Stimulated activated CD8-positive, alpha-beta memory T cell treated with anti-CD3 and anti-CD28 coated beads, Interleukin-7, amount 100 ng/mL, for 4 hours (primary cell): ENCODE results near the gene ZNF768.
A peak's percentile ranks its signal among the peaks of the same experiment; 100 is the strongest.
"Not testable (repeated sequence)": the region's sequence is repeated elsewhere in the genome, so short reads cannot be mapped to it uniquely, and the experiment has no call there.

ENCODE experiments used
- DNase-seq, 2 donors: peaks; one replicate each; pipeline ENCODE4 v3.0.0-alpha.2; 2020; ENCODE audit warnings: low read depth in 2 of 2

The ZNF768 gene

DNA sequence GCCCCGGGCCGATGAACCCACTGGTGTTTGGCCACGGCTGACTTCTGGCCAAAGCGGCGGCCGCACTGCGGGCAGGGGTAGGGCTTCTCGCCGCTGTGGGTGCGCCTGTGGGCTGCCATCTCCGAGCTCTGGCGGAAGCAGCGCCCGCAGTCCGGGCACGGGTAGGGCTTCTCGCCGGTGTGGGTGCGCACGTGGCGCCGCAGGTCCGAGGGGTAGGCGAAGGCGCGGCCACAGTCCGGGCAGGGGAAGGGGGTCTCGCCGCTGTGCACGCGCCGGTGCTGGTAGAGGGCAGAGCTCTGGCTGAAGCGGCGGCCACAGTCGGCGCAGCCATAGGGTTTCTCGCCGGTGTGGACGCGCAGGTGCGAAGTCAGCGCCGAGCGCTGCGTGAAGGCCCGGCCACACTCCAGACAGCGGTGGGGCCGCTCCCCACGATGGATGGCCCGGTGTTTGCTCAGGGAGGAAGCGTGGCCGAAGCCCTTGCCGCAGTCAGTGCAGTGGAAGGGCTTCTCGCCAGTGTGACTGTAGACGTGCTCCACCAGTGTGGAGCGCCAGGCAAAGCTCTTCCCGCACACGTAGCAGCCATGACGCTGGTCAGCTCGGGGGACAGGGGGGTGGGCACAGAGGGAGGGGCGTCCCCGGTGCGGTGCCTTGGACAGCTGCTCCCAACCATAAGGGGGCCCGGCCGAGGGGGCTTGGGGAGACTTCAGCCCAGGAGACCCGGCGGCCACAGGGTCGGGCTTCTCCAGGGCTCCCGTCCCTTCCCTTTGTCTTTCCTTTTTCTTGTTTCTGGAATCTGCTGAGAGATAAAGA is 29.2 kb upstream of the ZNF768 start:
- no peak for DNase-seq

DNA sequence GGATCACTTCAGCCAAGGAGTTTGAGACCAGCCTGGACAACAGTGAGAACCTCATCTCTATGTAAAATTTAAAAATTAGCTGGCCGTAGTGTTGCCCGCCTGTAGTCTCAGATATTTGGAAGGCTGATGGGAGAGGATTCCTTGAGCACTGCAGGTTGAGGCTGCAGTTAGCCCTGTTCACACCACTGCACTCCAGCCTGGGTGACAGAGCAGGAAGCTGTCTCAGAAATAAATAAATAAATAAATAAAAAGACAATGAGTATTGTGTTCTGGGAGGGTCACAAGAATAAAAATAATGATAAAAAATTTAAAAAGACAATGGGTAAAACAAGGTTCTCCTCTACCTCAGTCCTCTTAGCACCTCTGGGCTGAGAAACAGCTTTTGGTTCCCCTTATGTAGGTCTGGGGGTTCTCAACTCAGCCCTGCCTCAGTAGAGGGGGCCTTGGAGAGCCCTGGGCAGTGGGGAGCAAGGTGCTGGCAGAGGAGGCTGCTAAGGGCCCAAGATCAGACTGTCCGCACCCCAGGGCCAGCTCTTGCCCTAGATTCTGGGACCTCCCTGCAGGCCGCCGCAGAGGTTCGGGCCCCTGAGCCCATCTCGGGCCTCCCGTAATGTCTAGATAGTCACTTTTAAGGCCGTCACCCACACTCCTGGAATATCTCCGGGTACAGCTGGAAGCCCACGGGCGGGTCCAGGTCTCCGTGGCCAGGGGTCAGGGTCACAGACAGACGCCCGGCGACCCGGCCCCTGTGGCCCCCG is 28.4 kb upstream of the ZNF768 start:
- DNase-seq = no peak

GRCh38 chr16:30553393-30553899 is 27.1 kb upstream of the ZNF768 start:
- DNase-seq = no peak

DNA sequence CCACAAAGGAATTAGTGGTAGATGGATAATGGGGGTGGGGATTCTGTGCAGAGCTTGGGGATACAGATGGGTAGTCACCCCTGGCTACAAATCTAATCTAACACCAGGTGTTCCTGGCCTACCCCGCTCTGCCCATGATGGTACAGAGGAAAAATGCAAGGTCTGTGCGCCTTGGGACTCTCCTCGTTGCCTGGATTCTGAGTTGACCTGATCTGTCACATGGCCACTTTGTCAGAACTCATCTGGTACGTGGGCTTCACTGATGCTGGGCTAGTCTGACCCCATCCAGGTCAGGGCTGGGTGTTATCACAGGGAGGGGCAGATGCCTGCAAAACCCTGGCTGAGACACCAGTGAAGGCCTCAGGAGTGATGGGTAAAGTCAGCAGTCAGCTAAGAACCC is 26.6 kb upstream of the ZNF768 start:
- no peak for DNase-seq

GRCh38 chr16:30551781-30552180 is 25.4 kb upstream of the ZNF768 start:
- peak; percentile 35 to 46 for DNase-seq

GRCh38 chr16:30548416-30549253 is 22.3 kb upstream of the ZNF768 start:
- no peak for DNase-seq

DNA sequence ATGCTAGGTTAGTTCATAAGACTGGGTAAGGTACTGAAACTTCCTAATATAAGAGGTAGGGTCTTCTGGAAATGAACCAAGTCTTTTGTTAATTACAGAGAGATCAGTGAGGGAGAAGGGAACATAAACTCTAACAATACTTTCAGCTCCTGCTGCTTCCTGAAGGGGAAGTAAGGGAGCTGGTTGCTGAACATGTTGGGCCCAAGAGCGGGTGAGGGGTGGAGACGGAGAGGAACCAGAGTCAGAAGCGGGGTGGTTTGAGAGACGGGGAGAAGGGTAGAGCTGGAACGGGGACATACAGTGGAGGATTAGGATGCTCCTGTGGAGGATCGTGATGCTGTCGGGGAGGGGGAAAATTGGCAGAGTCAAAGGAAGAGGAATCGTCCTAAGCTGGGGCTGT is 19.7 kb upstream of the ZNF768 start:
- no peak for DNase-seq

DNA sequence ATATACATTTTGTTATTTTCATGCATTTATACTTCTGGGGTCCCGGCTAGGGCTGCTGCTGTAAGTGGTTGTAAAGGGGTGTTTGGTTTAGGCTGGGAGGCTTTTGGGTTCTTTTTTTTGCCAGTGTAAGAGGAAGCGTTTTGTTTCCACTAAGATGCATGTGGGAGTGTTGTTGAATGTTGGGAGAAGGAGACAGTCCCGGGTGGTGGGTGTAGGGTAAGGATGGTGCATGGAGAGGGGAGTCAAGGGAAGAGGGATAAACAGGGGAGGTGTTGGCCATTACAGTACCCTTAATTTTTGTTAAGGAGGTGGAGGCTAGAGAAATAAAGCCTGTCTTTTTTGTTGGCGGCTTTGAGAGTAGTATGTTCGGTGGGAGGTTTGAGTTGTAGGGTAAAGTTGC is 16.7 kb upstream of the ZNF768 start:
- DNase-seq = no peak

GRCh38 chr16:30541502-30542329 is 15.3 kb upstream of the ZNF768 start:
- DNase-seq = no peak

- DNase-seq = not testable (repeated sequence)
These were observed 14.6 kb upstream of the ZNF768 start for GRCh38 chr16:30540916-30541464.

- DNase-seq = not testable (repeated sequence)
These were observed 13.7 kb upstream of the ZNF768 start for GRCh38 chr16:30539986-30540526.

GRCh38 chr16:30539000-30539964 is 12.9 kb upstream of the ZNF768 start:
- DNase-seq = no peak

- DNase-seq = not testable (repeated sequence)
These were observed 10.1 kb upstream of the ZNF768 start for GRCh38 chr16:30536391-30537024.

DNA sequence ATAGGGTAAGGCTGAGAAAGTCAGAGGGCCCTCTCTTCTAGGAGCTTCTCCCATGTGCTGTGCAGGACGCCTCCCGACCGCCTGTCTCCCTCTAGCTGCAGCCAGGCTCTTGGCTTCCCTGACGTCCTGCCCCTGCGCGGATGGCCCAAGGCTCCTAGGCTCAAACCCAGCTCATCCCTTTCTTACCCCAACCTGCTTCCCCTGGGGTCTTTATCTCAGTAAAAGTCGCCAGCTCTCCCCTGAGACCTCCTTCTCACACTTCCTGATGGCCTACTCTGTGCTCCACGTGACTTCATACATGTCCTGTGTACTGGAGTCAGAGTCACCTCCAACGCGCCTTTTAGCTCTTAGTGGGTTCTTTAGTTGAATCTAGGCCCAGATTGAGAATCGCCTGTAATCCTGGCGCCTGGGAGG is 9.4 kb upstream of the ZNF768 start:
- peak; percentile 47 to 52 for DNase-seq

- DNase-seq = no peak
These were observed 8.9 kb upstream of the ZNF768 start for GRCh38 chr16:30535106-30535776.

DNA sequence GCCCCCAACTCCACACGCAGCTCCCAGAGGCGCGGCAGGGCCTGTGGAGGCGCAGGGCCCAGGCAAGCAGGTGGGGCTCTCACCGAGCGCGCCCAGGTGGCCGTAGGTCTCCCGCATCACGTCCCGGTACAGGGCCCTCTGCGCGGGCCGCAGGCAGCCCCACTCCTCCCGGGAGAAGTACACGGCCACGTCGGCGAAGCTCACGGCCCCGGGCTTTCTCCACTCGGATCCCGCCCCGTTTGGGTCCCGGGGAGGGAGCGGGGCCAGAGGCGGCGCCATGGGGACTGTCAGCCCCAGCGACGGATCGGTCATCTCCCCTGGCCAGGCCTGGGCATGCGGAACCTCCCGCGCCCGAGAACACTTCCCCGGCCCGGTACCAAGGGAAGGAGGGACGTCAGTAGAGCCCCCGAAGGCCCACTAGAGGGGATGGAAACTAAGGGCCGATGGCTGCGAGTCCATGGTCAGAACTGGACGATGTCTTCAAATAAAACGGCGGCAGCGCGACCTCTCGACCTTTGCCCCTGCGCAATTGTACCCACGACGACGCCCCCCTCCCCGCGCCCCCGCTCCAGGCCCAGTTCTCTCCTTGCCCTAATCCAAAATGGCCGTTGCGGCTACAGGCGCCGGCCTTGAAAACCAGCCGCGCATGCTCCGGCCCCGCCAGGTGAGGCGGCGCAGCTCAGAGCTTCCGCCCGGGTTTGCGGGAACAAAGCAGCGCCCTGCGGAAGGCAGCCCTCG is 8.2 kb upstream of the ZNF768 start, which contains the start of gene ZNF747:
Gene ZNF747 (minus strand): TSS at position 491 of the 738 bp plus-strand sequence. CDS start 179 bp downstream, at position 312.
- peak; percentile 85 to 90 for DNase-seq

DNA sequence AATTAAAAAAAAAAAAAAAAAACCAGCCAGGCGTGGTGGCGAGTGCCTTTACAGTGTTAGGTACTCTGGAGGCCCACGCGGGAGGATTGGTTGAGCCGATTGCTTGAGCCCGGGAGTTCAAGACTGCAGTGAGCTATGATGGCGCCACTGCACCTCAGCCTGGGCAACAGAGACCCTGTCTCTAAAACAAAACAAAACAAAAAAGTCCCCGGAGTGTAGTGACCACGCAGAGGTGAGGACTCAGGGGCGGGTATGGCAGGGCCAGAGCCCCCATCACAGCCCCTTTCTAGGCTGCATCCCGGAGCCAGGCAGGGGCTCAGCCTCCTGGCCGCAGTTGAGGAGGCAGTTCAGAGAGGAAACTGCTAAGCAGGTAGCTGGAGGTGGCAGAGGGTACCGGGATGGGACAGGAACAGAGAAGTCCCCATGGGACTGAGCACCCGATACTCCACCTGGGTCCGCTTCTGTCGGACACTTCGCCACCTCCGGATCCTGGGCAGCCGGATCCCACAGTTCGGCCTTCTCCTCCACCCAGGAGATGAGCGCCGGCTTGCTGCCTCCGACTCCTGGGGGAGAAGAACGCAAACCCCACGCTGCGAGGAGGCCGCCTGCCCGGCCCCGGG is 7.5 kb upstream of the ZNF768 start:
- DNase-seq = no peak
